B cell (primary cell): ENCODE data around the gene SLC16A1. TPM values are rescaled to one million over a fixed set of nuclear protein-coding genes. Genes with fewer than 3 reads are reported as not detected.

ENCODE experiments used
- ATAC-seq: fragments of 200-7000 bp; cut with Tn5 transposase; one replicate; pipeline ENCODE4 v1.10.0; 2021; ENCODE audit warnings: low read depth, mild to moderate bottlenecking, moderate number of reproducible peaks, moderate library complexity
- CTCF ChIA-PET: fragments of 350-600 bp; sonication (Branson Sonifier 250); formaldehyde crosslinking; loops from one replicate; lab custom pipeline; 2021; ENCODE audit warnings: antibody characterized with exemption, inconsistent platforms; lab: Charles Lee
- POLR2A ChIA-PET: fragments of 350-600 bp; sonication (Branson Sonifier 250); formaldehyde crosslinking; loops from one replicate; lab custom pipeline; 2021; ENCODE audit warnings: antibody characterized with exemption; lab: Charles Lee
- DNase-seq: peaks from one replicate; pipeline ENCODE4 v3.0.0; 2013
- H2AFZ ChIP-seq: 2 replicates; pipeline ENCODE4 v1.6.1; 2012; ENCODE audit warnings: mild to moderate bottlenecking, low read depth, low read length; ENCODE audit not compliant: insufficient read depth, poor library complexity, severe bottlenecking
- H3K27ac ChIP-seq, 2 donors: 1 replicate in 1 of 2; 2 replicates in 1 of 2; pipeline ENCODE4 v1.5.1; 2012 to 2013; ENCODE audit warnings: low read length in 2 of 2, mild to moderate bottlenecking in 2 of 2, moderate library complexity in 1 of 2
- H3K27me3 ChIP-seq, 4 experiments: fragments of 200-600 bp in 1 of 4; sonication (generic) in 1 of 4; replicated peaks in 1 of 4; 1 replicate in 2 of 4; 2 replicates in 2 of 4; pipeline versions ENCODE4 v1.6.1 to v1.7.0; 2013 to 2016; ENCODE audit warnings: low read length in 3 of 4, mild to moderate bottlenecking in 2 of 4, mixed read lengths in 1 of 4, moderate library complexity in 1 of 4; ENCODE audit not compliant: insufficient read depth in 4 of 4, control insufficient read depth in 3 of 4; ENCODE audit errors: control extremely low read depth in 1 of 4
- H3K36me3 ChIP-seq, 2 experiments: replicated peaks in 1 of 2; 1 replicate in 1 of 2; 2 replicates in 1 of 2; pipeline versions ENCODE4 v1.6.1 to v1.7.1; 2013; ENCODE audit warnings: low read length in 1 of 2; ENCODE audit not compliant: insufficient read depth in 2 of 2, control insufficient read depth in 1 of 2; ENCODE audit errors: control extremely low read depth in 1 of 2, extremely low read depth in 1 of 2
- H3K4me1 ChIP-seq, 2 donors: fragments of 200-600 bp in 1 of 2; sonication (generic) in 1 of 2; 1 replicate in 1 of 2; 2 replicates in 1 of 2; pipeline versions ENCODE4 v1.5.1 to v1.6.1; 2013 to 2017; ENCODE audit warnings: low read length in 2 of 2; ENCODE audit not compliant: control insufficient read depth in 2 of 2, insufficient read depth in 2 of 2
- H3K4me2 ChIP-seq: replicated peaks from 2 replicates; pipeline ENCODE3; 2012; ENCODE audit warnings: mild to moderate bottlenecking, low read depth, low read length; ENCODE audit not compliant: poor library complexity, severe bottlenecking
- H3K4me3 ChIP-seq, 5 experiments: fragments of 200-600 bp in 1 of 5; sonication (generic) in 1 of 5; 1 replicate in 3 of 5; 2 replicates in 2 of 5; pipeline versions ENCODE4 v1.5.1 to v1.7.0; 2011 to 2016; ENCODE audit warnings: low read length in 4 of 5, mild to moderate bottlenecking in 4 of 5, low read depth in 2 of 5, control low read depth in 1 of 5, moderate library complexity in 1 of 5; ENCODE audit not compliant: insufficient read depth in 1 of 5; ENCODE audit errors: control extremely low read depth in 1 of 5, extremely low read depth in 1 of 5
- H3K79me2 ChIP-seq: fragments of 200-600 bp; sonication (generic); one replicate; pipeline ENCODE4 v1.6.0; 2016; ENCODE audit warnings: low read length; ENCODE audit not compliant: control insufficient read depth, insufficient read depth
- H3K9ac ChIP-seq: fragments of 200-600 bp; sonication (generic); 2 replicates; pipeline ENCODE4 v1.6.1; 2017; ENCODE audit warnings: mild to moderate bottlenecking, low read length, moderate library complexity
- H3K9me3 ChIP-seq, 3 donors: one replicate each; pipeline versions ENCODE4 v1.6.1 to v1.7.1; 2013; ENCODE audit warnings: low read length in 2 of 3; ENCODE audit not compliant: control insufficient read depth in 2 of 3, insufficient read depth in 1 of 3; ENCODE audit errors: control extremely low read depth in 1 of 3
- H4K20me1 ChIP-seq: 2 replicates; pipeline ENCODE4 v1.6.0; 2012; ENCODE audit warnings: mild to moderate bottlenecking, low read length; ENCODE audit not compliant: insufficient read depth, control insufficient read depth, poor library complexity, severe bottlenecking
- H3K27ac Mint-ChIP-seq: one replicate; pipeline ENCODE4 v1.8.0; 2021; ENCODE audit warnings: mixed read lengths
- H3K27me3 Mint-ChIP-seq: one replicate; pipeline ENCODE4 v1.8.0; 2021; ENCODE audit warnings: mixed read lengths
- H3K4me1 Mint-ChIP-seq: one replicate; pipeline ENCODE4 v1.8.0; 2021; ENCODE audit warnings: mixed read lengths
- H3K4me3 Mint-ChIP-seq: one replicate; pipeline ENCODE4 v1.8.0; 2021; ENCODE audit warnings: mixed read lengths
- H3K9me3 Mint-ChIP-seq: one replicate; pipeline ENCODE4 v1.8.0; 2022; ENCODE audit warnings: mixed read lengths; ENCODE audit not compliant: insufficient read depth
- CTCF ChIP-seq: fragments of 200-600 bp; IDR thresholded peaks from one replicate; pipeline ENCODE4 v1.8.0; 2022; ENCODE audit warnings: antibody characterized with exemption, mild to moderate bottlenecking
- EZH2 ChIP-seq: IDR thresholded peaks from 2 replicates; pipeline ENCODE4 v1.6.1; 2012; ENCODE audit warnings: borderline replicate concordance, low read depth, mild to moderate bottlenecking, moderate library complexity, low read length; ENCODE audit not compliant: insufficient read depth, poor library complexity, severe bottlenecking
- WGBS: methylation state at CpG from one replicate; pipeline ENCODE4 v1.1.5; 2013; ENCODE audit warnings: missing lambda C conversion rate; ENCODE audit not compliant: insufficient coverage; 5-methylcytosine and 5-hydroxymethylcytosine counted together
- intact Hi-C: fragments of 100-400 bp; cut with micrococcal nuclease; formaldehyde crosslinking; loops from one replicate; pipeline ENCODE4 v1.10.0; 2022
- polyA plus RNA-seq: library from polyadenylated mRNA; depleted of rRNA; stranded (reverse); fragments of >200 nt; gene quantifications from 2 replicates; pipeline ENCODE4 v1.2.3, GENCODE V29; 2012
- total RNA-seq, 2 donors: library from RNA; stranded (reverse); fragments of 120-200 nt in 1 of 2; gene quantifications; 1 replicate in 1 of 2; 2 replicates in 1 of 2; pipeline versions ENCODE4 v1.2.3 to v1.2.4, GENCODE V29; 2013 to 2022

The SLC16A1 gene
- total and polyA plus RNA-seq, 2 donors (not counting 1 experiment from before 2014, with no cell fraction given): 2.1 to 13.0 TPM

- no peak overlapping the region for H3K27ac Mint-ChIP-seq
- Histone ChIP-seq H3K79me2 (peaks cover 12% of the 10 kb centered on the region), H3K36me3 (no peaks in the 10 kb centered on the region), H3K4me3 (no peak overlapping the region), H2AFZ (no peak overlapping the region), H3K27ac (no peak overlapping the region), H3K9ac (no peak overlapping the region), H3K4me2 (no peak overlapping the region), H4K20me1 (no peaks in the 10 kb centered on the region), H3K9me3 (no peaks in the 10 kb centered on the region), H3K4me1 (no peaks in the 10 kb centered on the region), H3K27me3 (no peaks in the 10 kb centered on the region)
- H3K27me3 Mint-ChIP-seq: no peaks in the 10 kb centered on the region
- intact Hi-C loops: no loop called here
- WGBS: 73% methylated on average over 1 of the region's 3 CpGs
- DNase-seq: no peak
- H3K4me1 Mint-ChIP-seq: peaks cover 3% of the 10 kb centered on the region
- ChIA-PET POLR2A (no interaction called here), CTCF (no interaction called here)
- no peak for TF ChIP-seq EZH2
- TF ChIP-seq CTCF: no peak
- no peaks in the 10 kb centered on the region for H3K9me3 Mint-ChIP-seq
- H3K4me3 Mint-ChIP-seq: no peak overlapping the region
- ATAC-seq: no peak
Measured at GRCh38 chr1:112938210-112938609, 17.8 kb downstream of the SLC16A1 start.

- no peak overlapping the region for H3K9ac ChIP-seq
- no peaks in the 10 kb centered on the region for H4K20me1 ChIP-seq
- H3K27ac Mint-ChIP-seq: no peak overlapping the region
- H3K27ac ChIP-seq: no peak overlapping the region
- ChIA-PET POLR2A (no interaction called here), CTCF (no interaction called here)
- no peak overlapping the region for H3K4me3 ChIP-seq
- peaks cover 5% of the 10 kb centered on the region for H3K79me2 ChIP-seq
- H3K27me3 ChIP-seq: no peaks in the 10 kb centered on the region
- H2AFZ ChIP-seq: no peak overlapping the region
- no peaks in the 10 kb centered on the region for H3K9me3 ChIP-seq
- no peaks in the 10 kb centered on the region for H3K9me3 Mint-ChIP-seq
- H3K4me3 Mint-ChIP-seq: no peak overlapping the region
- no peaks in the 10 kb centered on the region for H3K27me3 Mint-ChIP-seq
- no peak overlapping the region for H3K4me2 ChIP-seq
- H3K4me1 Mint-ChIP-seq: peaks cover 3% of the 10 kb centered on the region
- DNase-seq (no peak), ATAC-seq (no peak)
- H3K4me1 ChIP-seq: no peaks in the 10 kb centered on the region
- intact Hi-C loops: no loop called here
- H3K36me3 ChIP-seq: no peaks in the 10 kb centered on the region
- TF ChIP-seq CTCF (no peak), EZH2 (no peak)
Measured at GRCh38 chr1:112937495-112937894, 18.5 kb downstream of the SLC16A1 start.
